ENCODE measurements around the gene BTN1A1.
A peak's percentile ranks its signal among the peaks of the same experiment; 100 is the strongest.
"Not testable (repeated sequence)": the region's sequence is repeated elsewhere in the genome, so short reads cannot be mapped to it uniquely, and the experiment has no call there.

The BTN1A1 gene

GRCh38 chr6:26475823-26476729, 24.0 kb upstream of the BTN1A1 start:
- no peak for DNase-seq

GRCh38 chr6:26476896-26477295, 23.2 kb upstream of the BTN1A1 start:
- no peak for DNase-seq

GRCh38 chr6:26477426-26477825, 22.7 kb upstream of the BTN1A1 start:
- DNase-seq, result no peak

- DNase-seq, result no peak
Measured at GRCh38 chr6:26478100-26478984, 21.8 kb upstream of the BTN1A1 start.

- no peak for DNase-seq
Measured at GRCh38 chr6:26478985-26479278, 21.2 kb upstream of the BTN1A1 start.

DNA sequence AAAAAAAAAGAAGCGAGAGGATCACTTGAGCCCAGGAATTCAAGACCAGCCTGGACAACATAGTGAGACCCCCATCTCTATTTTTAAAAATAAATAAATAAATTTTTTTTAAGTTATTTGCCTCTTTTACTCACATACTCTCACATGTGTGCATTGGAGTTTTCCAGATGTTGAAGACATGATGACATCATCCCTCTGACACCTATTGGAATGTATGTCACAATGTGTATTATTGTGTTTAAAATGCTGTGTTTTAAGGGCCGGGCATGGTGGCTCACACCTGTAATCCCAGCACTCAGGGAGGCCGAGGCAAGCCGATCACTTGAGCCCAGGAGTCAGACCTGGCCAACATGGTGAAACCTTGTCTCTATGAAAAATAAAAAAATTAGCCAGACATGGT, 17.8 kb upstream of the BTN1A1 start:
- DNase-seq, result no peak

DNA sequence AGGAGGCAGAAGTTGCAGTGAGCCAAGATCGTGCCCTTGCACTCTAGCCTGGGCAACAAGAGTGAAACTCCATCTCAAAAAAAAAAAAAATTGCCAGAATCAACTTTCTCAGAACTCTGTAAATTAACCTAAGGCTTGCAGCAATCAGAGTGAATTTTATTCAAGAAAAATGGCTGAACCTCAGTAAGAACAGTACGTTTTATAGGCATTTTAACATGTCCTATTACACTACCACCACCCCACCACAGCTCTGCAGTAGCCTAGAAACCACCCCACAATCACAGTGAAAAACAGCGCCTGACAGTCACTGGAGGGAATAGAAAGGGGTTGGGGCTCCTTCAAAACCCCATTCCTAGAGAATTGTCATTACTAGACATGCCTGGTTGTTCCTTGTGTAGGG, 16.4 kb upstream of the BTN1A1 start:
- DNase-seq, result no peak

DNA sequence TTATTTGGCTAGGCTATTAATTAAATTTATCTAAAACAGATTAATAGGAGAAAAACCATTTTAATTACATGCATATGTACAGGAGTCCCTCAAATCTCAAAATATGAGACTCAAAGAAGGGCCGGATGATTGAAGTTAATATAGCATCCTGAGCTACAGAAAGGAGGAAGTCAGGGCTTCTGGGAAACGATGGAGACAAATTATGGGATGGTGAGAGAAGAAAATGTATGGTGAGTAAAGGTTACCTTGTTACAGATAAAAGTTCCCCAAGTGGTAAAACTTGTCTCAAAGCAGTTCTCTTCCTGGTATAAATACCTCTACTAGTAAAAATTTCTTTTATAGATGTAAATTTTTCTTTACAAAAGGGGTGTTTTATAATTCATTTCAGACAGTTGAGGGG, 15.9 kb upstream of the BTN1A1 start:
- DNase-seq, result no peak

DNA sequence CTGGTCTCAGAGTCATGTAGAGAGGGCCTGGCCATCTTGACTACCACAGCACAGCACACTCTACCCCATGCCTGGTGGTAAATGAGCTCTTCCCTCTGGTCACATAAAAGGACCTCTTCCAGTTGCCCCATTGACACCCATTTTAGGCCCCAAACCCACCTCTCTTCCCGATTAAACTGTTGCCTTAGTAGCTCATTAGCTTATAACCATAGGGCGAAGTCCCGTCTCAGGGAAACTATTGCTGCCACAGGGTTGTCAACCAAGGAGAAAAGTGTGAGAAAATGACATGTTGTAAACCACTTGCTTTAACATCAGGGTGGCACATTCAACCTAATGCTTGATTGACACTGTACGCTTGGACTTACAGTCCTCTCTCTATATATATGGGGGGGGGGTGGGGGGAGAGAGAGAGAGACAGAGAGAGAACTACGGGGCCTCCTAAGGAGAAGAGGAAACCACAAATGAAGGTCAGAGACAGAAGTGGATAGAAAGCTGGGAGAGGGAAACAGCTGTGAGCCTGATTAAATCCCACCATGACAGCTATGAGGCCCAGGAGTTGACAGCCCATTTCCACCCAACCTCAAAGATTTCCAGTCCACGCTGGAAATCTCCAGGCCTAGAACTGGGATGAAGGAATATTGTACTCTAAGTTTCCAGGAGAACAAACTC, 14.9 kb upstream of the BTN1A1 start:
- DNase-seq, result no peak

DNA sequence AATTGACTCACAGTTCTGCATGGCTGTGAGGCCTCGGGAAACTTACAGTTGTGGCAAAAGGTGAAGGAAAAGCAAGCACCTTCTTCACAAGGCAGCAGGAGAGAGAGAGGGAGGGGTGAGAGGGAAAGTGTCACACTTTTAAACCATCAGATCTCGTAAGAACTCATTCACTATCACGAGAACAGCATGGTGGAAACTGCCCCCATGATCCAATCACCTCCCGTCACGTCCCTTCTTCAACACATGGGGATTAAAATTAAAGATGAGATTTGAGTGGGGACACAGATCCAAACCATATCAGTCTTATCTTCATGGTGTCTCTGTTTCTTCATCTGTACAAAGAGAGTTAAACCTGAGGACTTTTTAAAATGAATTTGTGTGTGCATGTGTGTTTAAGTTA, 13.7 kb upstream of the BTN1A1 start:
- DNase-seq, result no peak

DNA sequence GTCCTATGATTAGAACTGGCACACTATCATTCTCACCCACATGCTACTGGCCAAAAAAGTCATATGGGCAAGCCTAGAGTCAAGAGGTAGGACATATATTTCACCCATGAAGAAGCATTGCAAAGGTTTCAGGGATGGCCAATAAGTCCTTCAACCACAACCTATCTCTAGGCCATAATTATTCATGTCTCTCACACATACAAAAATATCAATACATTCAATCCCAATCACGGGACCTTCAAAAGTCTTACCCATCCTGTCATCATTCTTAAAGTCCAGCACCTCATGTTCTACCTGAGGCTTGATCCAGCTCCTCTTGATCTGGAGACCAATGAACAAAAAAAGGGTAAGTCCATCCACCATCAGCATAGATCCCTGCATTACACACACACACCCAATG, 12.6 kb upstream of the BTN1A1 start:
- DNase-seq, result no peak

GRCh38 chr6:26489996-26490964, 9.8 kb upstream of the BTN1A1 start:
- DNase-seq, result no peak

GRCh38 chr6:26491604-26492003, 8.5 kb upstream of the BTN1A1 start:
- no peak for DNase-seq

DNA sequence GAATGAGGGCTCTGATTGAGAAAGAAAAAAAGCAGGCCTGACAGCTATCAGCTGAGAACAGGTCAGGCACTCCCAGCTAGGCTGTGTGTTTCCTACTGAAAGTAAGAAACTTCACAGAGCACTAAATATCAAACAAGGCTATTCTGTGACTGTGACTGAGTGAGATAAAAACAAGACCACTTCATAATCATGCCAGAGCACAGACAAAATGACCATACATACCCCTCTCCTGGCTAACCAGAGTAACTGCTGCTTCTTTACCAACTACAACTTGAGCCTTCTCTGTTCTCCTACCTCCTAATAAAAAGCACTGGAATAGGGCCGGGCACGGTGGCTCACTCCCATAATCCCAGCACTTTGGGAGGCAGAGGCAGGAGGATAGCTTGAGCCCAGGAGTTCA, 6.8 kb upstream of the BTN1A1 start:
- peak; percentile 39 for DNase-seq

GRCh38 chr6:26494117-26494516, 6.0 kb upstream of the BTN1A1 start:
- DNase-seq, result no peak

DNA sequence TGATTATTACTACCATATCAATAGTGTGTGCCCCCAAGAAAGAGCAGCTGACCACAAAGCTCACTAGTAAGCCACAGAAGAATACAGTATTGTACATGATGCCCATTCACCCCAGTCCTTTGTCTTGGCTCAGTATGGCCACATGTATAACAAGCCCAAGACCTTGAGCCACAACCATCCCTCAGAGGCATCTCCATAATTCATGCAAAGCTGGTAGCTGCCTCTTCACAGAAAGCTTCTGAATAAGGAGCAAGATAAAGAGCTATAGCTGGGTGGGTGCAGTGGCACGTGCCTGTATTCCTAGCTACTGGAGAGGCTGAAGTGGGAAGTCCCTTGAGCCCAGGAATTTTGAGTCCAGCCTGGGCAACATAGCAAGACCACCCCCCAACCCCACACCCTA, 4.8 kb upstream of the BTN1A1 start:
- DNase-seq, result no peak

DNA sequence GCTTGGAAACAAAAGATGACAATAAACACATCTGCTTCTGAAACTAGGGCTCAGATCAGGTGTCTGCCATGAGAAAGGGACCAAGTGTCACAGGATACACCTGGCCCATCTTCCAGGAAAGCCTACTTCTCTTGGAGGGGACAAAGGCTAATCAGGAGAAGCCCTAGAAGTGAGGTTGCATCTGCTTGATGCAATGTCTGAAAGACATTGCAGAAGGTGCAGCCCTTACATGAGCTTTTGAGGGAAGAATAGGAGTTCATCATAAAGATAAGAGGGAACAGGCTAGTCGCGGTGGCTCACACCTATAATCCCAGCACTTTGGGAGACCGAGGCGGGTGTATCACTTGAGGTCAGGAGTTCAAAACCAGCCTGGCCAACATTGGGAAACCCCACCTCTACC, 2.5 kb upstream of the BTN1A1 start:
- no peak for DNase-seq

- DNase-seq, result peak; percentile 35
Measured at GRCh38 chr6:26501482-26501986, 1.4 kb downstream of the BTN1A1 start.

- no peak for DNase-seq
Measured at GRCh38 chr6:26502165-26502564, 2.1 kb downstream of the BTN1A1 start.

DNA sequence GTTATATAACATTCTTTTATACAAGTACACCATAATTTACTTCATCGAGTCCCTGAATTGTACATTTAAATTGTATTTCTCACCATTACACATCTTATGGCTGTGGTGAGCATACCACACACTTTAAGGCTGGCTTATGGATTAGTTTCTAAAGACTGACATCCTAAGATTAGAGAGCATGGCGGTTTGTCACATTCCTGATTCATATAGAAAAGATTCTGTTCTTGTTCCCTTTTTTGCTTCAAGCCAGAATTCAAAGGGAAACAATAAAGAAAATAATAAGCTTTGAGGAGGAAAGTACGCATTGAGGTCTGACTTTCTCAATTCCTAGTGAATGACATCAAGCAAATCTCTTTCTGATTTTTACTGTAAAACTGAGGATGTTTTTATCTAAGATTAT, 2.5 kb downstream of the BTN1A1 start:
- no peak for DNase-seq

DNA sequence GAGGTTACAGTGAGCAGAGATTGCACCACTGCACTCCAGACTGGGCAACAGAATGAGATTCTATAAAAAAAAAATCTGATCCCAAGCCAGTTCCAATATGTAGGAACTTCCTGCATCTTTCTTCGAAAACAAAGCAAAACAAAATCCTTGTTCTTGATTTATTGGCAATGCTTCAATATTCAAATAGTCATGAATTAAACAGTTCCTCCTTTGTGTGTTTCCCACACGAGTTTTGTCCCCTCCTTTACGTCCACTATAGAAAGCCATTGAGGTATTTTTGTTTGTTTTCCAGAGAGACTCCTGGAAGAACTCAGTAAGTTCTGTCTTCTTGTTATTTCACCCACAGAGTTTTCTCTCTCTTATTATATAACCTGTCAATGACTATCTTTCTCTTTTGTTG, 7.6 kb downstream of the BTN1A1 start:
- DNase-seq, result no peak

- DNase-seq, result not testable (repeated sequence)
Measured at GRCh38 chr6:26511033-26511432, 10.9 kb downstream of the BTN1A1 start.

All from CD4-positive, alpha-beta T cell treated with Interleukin-17A for 1 hour (primary cell).